VCaP (cell line): ENCODE data around the gene FAHD1.
"Not testable (repeated sequence)": the region's sequence is repeated elsewhere in the genome, so short reads cannot be mapped to it uniquely, and the experiment has no call there.

Source experiments
- H3K27ac ChIP-seq: fragments of 450-650 bp; 2 replicates; pipeline ENCODE4 v1.5.1; 2017
- TF ChIP-seq, protein P1 (sequence below): fragments of 450-650 bp; conservative IDR thresholded peaks from 2 replicates; pipeline ENCODE4 v1.5.1; 2017; ENCODE audit warnings: mild to moderate bottlenecking, moderate library complexity

FAHD1 gene

GRCh38 chr16:1862394-1862793, 35.4 kb downstream of the FAHD1 start:
- no peak overlapping the region for H3K27ac ChIP-seq
- TF ChIP-seq, protein P1, sequence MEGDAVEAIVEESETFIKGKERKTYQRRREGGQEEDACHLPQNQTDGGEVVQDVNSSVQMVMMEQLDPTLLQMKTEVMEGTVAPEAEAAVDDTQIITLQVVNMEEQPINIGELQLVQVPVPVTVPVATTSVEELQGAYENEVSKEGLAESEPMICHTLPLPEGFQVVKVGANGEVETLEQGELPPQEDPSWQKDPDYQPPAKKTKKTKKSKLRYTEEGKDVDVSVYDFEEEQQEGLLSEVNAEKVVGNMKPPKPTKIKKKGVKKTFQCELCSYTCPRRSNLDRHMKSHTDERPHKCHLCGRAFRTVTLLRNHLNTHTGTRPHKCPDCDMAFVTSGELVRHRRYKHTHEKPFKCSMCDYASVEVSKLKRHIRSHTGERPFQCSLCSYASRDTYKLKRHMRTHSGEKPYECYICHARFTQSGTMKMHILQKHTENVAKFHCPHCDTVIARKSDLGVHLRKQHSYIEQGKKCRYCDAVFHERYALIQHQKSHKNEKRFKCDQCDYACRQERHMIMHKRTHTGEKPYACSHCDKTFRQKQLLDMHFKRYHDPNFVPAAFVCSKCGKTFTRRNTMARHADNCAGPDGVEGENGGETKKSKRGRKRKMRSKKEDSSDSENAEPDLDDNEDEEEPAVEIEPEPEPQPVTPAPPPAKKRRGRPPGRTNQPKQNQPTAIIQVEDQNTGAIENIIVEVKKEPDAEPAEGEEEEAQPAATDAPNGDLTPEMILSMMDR: no peak

- H3K27ac ChIP-seq: no peak overlapping the region
- TF ChIP-seq, protein P1: peak; percentile 72
Measured at GRCh38 chr16:1863681-1864460, 36.9 kb downstream of the FAHD1 start.

GRCh38 chr16:1865902-1866690, 39.1 kb downstream of the FAHD1 start:
- no peak overlapping the region for H3K27ac ChIP-seq
- TF ChIP-seq, protein P1: no peak

DNA sequence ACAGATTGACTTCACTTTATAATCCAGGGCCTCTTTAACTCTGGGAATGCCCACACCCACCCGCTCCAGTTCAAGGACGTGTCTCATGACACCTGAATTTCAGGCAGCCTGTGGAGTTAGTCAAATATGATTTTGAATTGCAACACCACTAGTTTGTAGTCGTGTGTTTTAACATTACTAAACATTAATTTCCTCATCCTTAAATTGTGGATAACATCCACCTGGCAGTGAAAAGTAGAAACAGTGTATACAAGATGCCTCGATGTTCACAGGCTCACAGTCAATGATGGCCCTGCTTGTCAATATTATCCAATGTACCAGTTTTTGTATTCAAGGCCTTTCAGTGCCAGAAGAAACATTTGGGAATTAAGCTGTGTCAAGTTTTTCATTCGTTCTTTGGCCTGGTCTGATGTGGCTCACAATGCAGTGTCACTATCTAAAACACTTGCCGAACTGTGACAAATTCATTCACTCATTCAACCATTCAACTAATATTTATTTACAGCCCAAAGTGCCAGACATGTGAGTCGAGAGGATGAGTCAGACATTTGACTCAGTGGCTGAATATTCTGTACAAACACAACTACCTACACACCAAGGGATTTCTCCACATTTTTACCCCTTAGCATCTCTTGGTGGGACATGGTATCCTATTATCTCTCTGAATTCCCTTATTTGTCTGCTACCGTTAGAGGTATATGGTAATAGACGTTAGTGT, 43.5 kb downstream of the FAHD1 start:
- TF ChIP-seq, protein P1: no peak
- no peak overlapping the region for H3K27ac ChIP-seq

- TF ChIP-seq, protein P1: no peak
- H3K27ac ChIP-seq: no peak within 1 kb of the TSS
Measured at GRCh38 chr16:1871974-1872635, 45.1 kb downstream of the FAHD1 start, which contains the start of gene MEIOB. Gene MEIOB (minus strand): TSS chr16:1872164. CDS start chr16:1868175, 3,989 bp downstream.

DNA sequence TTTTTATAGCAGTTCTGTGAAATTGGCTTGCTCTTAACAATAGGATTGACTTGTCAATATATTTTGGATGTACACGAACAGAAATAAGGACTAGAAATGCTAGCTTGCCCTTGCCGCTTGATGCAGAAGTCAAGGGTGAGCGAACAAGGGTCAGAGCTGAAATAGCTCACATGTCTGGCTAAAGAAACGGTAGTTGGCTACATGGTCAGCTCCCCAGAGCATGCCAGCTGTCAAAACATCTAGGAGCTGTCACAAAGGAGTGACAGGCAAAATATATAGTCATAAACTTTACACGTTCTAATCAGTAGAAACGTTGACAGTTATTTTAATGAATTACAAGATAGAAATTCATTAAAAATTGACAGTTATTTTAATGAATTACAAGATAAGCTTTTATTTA, 47.8 kb downstream of the FAHD1 start:
- TF ChIP-seq, protein P1: no peak
- H3K27ac ChIP-seq: no peak overlapping the region

GRCh38 chr16:1876066-1876465, 49.1 kb downstream of the FAHD1 start:
- not testable (repeated sequence) for H3K27ac ChIP-seq
